ENCODE data around the gene GTF3C6.

Gene GTF3C6

GRCh38 chr6:110939429-110940200, 18.9 kb upstream of the GTF3C6 start:
- TF ChIP-seq CTCF (IDR thresholded peaks at IDR 0.05; ENCODE audit: low read depth, low read length) = no peak
- DNase-seq (ENCODE audit: low read depth, low spot score) = no peak
- H3K4me3 ChIP-seq (ENCODE audit: low read depth, low read length) = no peak overlapping the region
- in situ Hi-C loops (cut with HindIII; ENCODE audit: low sequenced_read_pairs) = no loop called here

- H3K4me3 ChIP-seq (ENCODE audit: low read depth, low read length) = no peak overlapping the region
- no peak for TF ChIP-seq CTCF (IDR thresholded peaks at IDR 0.05; ENCODE audit: low read depth, low read length)
- DNase-seq (ENCODE audit: low read depth, low spot score) = peak; percentile 86
- in situ Hi-C loops (cut with HindIII; ENCODE audit: low sequenced_read_pairs) = no loop called here
These were observed 13.8 kb upstream of the GTF3C6 start for GRCh38 chr6:110944681-110945151.

GRCh38 chr6:110946498-110946897, 12.0 kb upstream of the GTF3C6 start:
- in situ Hi-C loops (cut with HindIII; ENCODE audit: low sequenced_read_pairs) = no loop called here
- no peak for DNase-seq (ENCODE audit: low read depth, low spot score)

GRCh38 chr6:110949679-110950285, 8.7 kb upstream of the GTF3C6 start:
- H3K4me3 ChIP-seq (ENCODE audit: low read depth, low read length) = no peak overlapping the region
- in situ Hi-C loops (cut with HindIII; ENCODE audit: low sequenced_read_pairs) = loop anchor here (10.0 kb wide), 1 partner anchor 415 kb away; no protein-coding TSS in a partner anchor
- TF ChIP-seq CTCF (IDR thresholded peaks at IDR 0.05; ENCODE audit: low read depth, low read length) = peak; percentile 39
- peak; percentile 51 for DNase-seq (ENCODE audit: low read depth, low spot score)

More at GRCh38 chr6:110946498-110946897, 12.0 kb upstream of the GTF3C6 start:
- TF ChIP-seq CTCF (IDR thresholded peaks at IDR 0.05; ENCODE audit: low read depth, low read length) = no peak
- no peak overlapping the region for H3K4me3 ChIP-seq (ENCODE audit: low read depth, low read length)

DNA sequence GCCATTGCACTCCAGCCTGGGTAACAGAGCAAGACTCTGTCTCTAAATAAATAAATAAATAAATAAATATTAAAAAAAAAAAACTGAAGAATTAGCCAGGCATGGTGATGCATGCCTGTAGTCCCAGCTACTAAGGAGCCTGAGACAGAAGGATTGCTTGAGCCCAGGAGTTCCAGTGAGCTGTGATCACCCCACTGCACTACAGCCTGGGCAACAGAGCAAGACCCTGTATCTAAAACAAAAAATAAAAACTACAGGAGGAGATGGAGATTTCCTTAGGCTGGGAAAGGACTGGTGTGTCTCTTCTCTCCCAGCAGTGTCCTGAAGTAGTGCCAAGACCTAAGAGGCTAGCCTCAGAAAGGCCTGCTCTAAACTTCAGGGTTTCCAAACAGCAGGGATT, 8.1 kb upstream of the GTF3C6 start:
- no peak overlapping the region for H3K4me3 ChIP-seq (ENCODE audit: low read depth, low read length)
- peak; percentile 25 for DNase-seq (ENCODE audit: low read depth, low spot score)
- in situ Hi-C loops (cut with HindIII; ENCODE audit: low sequenced_read_pairs) = loop anchor here (10.0 kb wide), 1 partner anchor 416 kb away; no protein-coding TSS in a partner anchor
- TF ChIP-seq CTCF (IDR thresholded peaks at IDR 0.05; ENCODE audit: low read depth, low read length) = no peak

- H3K4me3 ChIP-seq (ENCODE audit: low read depth, low read length) = no peak overlapping the region
- in situ Hi-C loops (cut with HindIII; ENCODE audit: low sequenced_read_pairs) = loop anchor here (10.0 kb wide), 1 partner anchor 416 kb away; no protein-coding TSS in a partner anchor
These were observed 7.5 kb upstream of the GTF3C6 start for GRCh38 chr6:110951008-110951407.

More at GRCh38 chr6:110951008-110951407, 7.5 kb upstream of the GTF3C6 start:
- DNase-seq (ENCODE audit: low read depth, low spot score) = no peak
- TF ChIP-seq CTCF (IDR thresholded peaks at IDR 0.05; ENCODE audit: low read depth, low read length) = no peak
